ENCODE measurements around the gene DNAJC24.

DNA sequence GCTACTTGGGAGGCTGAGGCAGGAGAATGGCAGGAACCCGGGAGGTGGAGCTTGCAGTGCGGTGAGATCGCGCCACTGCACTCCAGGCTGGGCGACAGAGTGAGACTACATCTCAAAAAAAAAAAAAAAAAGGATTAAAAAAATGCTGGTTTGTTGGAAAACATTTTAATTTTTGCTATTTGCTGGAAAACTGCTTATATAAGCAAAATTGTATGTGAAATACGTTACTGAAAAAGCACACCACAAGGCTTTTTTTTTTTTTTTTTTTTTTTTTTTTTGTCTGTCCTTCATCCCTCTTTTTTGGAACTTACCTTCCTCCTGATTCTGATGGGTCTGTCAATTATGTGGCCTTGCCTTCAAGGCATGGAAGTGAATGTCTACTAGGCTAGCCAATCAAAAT is 41.0 kb upstream of the DNAJC24 start:
- TF ChIP-seq POLR2A (IDR thresholded peaks at IDR 0.05): no peak
- TF ChIP-seq, protein P1, sequence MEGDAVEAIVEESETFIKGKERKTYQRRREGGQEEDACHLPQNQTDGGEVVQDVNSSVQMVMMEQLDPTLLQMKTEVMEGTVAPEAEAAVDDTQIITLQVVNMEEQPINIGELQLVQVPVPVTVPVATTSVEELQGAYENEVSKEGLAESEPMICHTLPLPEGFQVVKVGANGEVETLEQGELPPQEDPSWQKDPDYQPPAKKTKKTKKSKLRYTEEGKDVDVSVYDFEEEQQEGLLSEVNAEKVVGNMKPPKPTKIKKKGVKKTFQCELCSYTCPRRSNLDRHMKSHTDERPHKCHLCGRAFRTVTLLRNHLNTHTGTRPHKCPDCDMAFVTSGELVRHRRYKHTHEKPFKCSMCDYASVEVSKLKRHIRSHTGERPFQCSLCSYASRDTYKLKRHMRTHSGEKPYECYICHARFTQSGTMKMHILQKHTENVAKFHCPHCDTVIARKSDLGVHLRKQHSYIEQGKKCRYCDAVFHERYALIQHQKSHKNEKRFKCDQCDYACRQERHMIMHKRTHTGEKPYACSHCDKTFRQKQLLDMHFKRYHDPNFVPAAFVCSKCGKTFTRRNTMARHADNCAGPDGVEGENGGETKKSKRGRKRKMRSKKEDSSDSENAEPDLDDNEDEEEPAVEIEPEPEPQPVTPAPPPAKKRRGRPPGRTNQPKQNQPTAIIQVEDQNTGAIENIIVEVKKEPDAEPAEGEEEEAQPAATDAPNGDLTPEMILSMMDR (IDR thresholded peaks at IDR 0.05 in 8 of 11, conservative IDR thresholded peaks at IDR 0.05 in 3 of 11): no peak
